CD14-positive monocyte (primary cell): ENCODE measurements around the gene SUN3. TPM values are rescaled to one million over a fixed set of nuclear protein-coding genes. Genes with fewer than 3 reads are reported as not detected.

ENCODE experiments used
- DNase-seq, 3 donors: peaks; one replicate each; pipeline ENCODE4 v3.0.0-alpha.2; 2011 to 2022
- H2AFZ ChIP-seq: 2 replicates; pipeline ENCODE4 v1.6.0; 2012; ENCODE audit warnings: mild to moderate bottlenecking, low read depth, low read length, inconsistent platforms; ENCODE audit not compliant: insufficient read depth, poor library complexity, severe bottlenecking
- H3K27ac ChIP-seq, 2 donors: 1 replicate in 1 of 2; 2 replicates in 1 of 2; pipeline ENCODE4 v1.5.1; 2012 to 2013; ENCODE audit warnings: low read length in 2 of 2, control low read depth in 1 of 2, inconsistent platforms in 1 of 2, low read depth in 1 of 2, mild to moderate bottlenecking in 1 of 2
- H3K27me3 ChIP-seq, 2 donors: one replicate each; pipeline versions ENCODE4 v1.6.0 to v1.6.1; 2011 to 2013; ENCODE audit warnings: low read length in 2 of 2; ENCODE audit not compliant: control insufficient read depth in 2 of 2, insufficient read depth in 2 of 2
- H3K36me3 ChIP-seq, 2 donors: replicated peaks in 1 of 2; 1 replicate in 1 of 2; 2 replicates in 1 of 2; pipeline versions ENCODE4 v1.5.1 to v1.6.1; 2012 to 2013; ENCODE audit warnings: low read length in 2 of 2, control low read depth in 1 of 2, inconsistent platforms in 1 of 2, mild to moderate bottlenecking in 1 of 2; ENCODE audit not compliant: insufficient read depth in 2 of 2, control insufficient read depth in 1 of 2
- H3K4me1 ChIP-seq, 2 donors: 1 replicate in 1 of 2; 2 replicates in 1 of 2; pipeline versions ENCODE4 v1.5.1 to v1.6.1; 2012 to 2013; ENCODE audit warnings: low read length in 2 of 2, control low read depth in 1 of 2, inconsistent platforms in 1 of 2, mild to moderate bottlenecking in 1 of 2, moderate library complexity in 1 of 2; ENCODE audit not compliant: insufficient read depth in 2 of 2, control insufficient read depth in 1 of 2
- H3K4me2 ChIP-seq: replicated peaks from 2 replicates; pipeline ENCODE3; 2012; ENCODE audit warnings: low read length, moderate library complexity, mild to moderate bottlenecking; ENCODE audit not compliant: poor library complexity, severe bottlenecking; ENCODE audit errors: extremely low read depth
- H3K4me3 ChIP-seq, 3 experiments: fragments of 200-600 bp in 1 of 3; sonication (generic) in 1 of 3; replicated peaks in 1 of 3; 1 replicate in 2 of 3; 2 replicates in 1 of 3; pipeline ENCODE4 v1.5.1; 2011 to 2013; ENCODE audit warnings: low read length in 3 of 3, mild to moderate bottlenecking in 3 of 3, control low read depth in 2 of 3, low read depth in 2 of 3, inconsistent platforms in 1 of 3, moderate library complexity in 1 of 3
- H3K79me2 ChIP-seq: 2 replicates; pipeline ENCODE4 v1.6.0; 2012; ENCODE audit warnings: mild to moderate bottlenecking, control low read depth, inconsistent platforms, low read length, moderate library complexity; ENCODE audit not compliant: insufficient read depth
- H3K9ac ChIP-seq: 2 replicates; pipeline ENCODE4 v1.6.0; 2017; ENCODE audit warnings: low read length, mild to moderate bottlenecking; ENCODE audit not compliant: insufficient read depth, poor library complexity, severe bottlenecking
- H3K9me3 ChIP-seq, 2 donors: replicated peaks in 1 of 2; 1 replicate in 1 of 2; 2 replicates in 1 of 2; pipeline versions ENCODE4 v1.5.1 to v1.6.1; 2012 to 2013; ENCODE audit warnings: low read length in 2 of 2, control low read depth in 1 of 2; ENCODE audit not compliant: control insufficient read depth in 1 of 2, insufficient read depth in 1 of 2
- H4K20me1 ChIP-seq: 2 replicates; pipeline ENCODE4 v1.6.0; 2012; ENCODE audit warnings: mild to moderate bottlenecking, low read length, control low read depth, moderate library complexity; ENCODE audit not compliant: insufficient read depth
- H3K27ac Mint-ChIP-seq, 7 donors: one replicate each; pipeline ENCODE4 v1.8.0; 2020; ENCODE audit warnings: mild to moderate bottlenecking in 7 of 7, mixed read lengths in 7 of 7, moderate library complexity in 6 of 7, inconsistent platforms in 2 of 7
- H3K27me3 Mint-ChIP-seq, 3 donors: one replicate each; pipeline ENCODE4 v1.8.0; 2021 to 2022; ENCODE audit warnings: low read depth in 3 of 3, mild to moderate bottlenecking in 3 of 3, mixed read lengths in 3 of 3, moderate library complexity in 3 of 3, inconsistent platforms in 1 of 3
- H3K36me3 Mint-ChIP-seq, 2 donors: one replicate each; pipeline ENCODE4 v1.8.0; 2020; ENCODE audit warnings: mixed read lengths in 2 of 2, inconsistent platforms in 1 of 2, mild to moderate bottlenecking in 1 of 2
- H3K4me1 Mint-ChIP-seq: one replicate; pipeline ENCODE4 v1.8.0; 2020; ENCODE audit warnings: mild to moderate bottlenecking, mixed read lengths
- H3K4me3 Mint-ChIP-seq, 2 donors: one replicate each; pipeline ENCODE4 v1.8.0; 2020; ENCODE audit warnings: mild to moderate bottlenecking in 2 of 2, mixed read lengths in 2 of 2, moderate library complexity in 1 of 2
- H3K9me3 Mint-ChIP-seq, 7 donors: one replicate each; pipeline ENCODE4 v1.8.0; 2020 to 2022; ENCODE audit warnings: mixed read lengths in 7 of 7, mild to moderate bottlenecking in 6 of 7, moderate library complexity in 6 of 7, inconsistent platforms in 2 of 7
- CTCF ChIP-seq: fragments of 200-600 bp; IDR thresholded peaks from one replicate; pipeline ENCODE4 v1.8.0; 2022; ENCODE audit warnings: antibody characterized with exemption, mild to moderate bottlenecking
- WGBS: methylation state at CpG from one replicate; pipeline ENCODE4 v1.1.5; 2013; ENCODE audit warnings: missing lambda C conversion rate; ENCODE audit not compliant: insufficient coverage; 5-methylcytosine and 5-hydroxymethylcytosine counted together
- intact Hi-C, 2 donors: fragments of 100-400 bp; cut with micrococcal nuclease; formaldehyde crosslinking; loops; one replicate each; pipeline versions ENCODE4 v1.15.0 to v1.15.1; 2023
- polyA plus RNA-seq, 3 donors: library from polyadenylated mRNA; depleted of rRNA in 1 of 3; unstranded in 2 of 3; stranded (reverse) in 1 of 3; fragments of 300-500 nt in 2 of 3; fragments of >200 nt in 1 of 3; fragmentation: Illumina TruSeq in 2 of 3; gene quantifications; 1 replicate in 2 of 3; 2 replicates in 1 of 3; pipeline ENCODE4 v1.2.3, GENCODE V29; 2012 to 2021

The SUN3 gene
- polyA plus RNA-seq, 3 donors: not detected

- H3K27me3 Mint-ChIP-seq: peaks cover 16 to 17% (median 17%) of the 10 kb centered on the region in 3 donors
- H3K36me3 ChIP-seq: no peaks in the 10 kb centered on the region
- WGBS: 55% methylated on average over 3 of the region's 3 CpGs
- DNase-seq: no peak
- H3K4me1 ChIP-seq: no peaks in the 10 kb centered on the region
- H3K27ac Mint-ChIP-seq: no peak overlapping the region
- no peaks in the 10 kb centered on the region for H3K9me3 Mint-ChIP-seq
- H3K79me2 ChIP-seq: no peaks in the 10 kb centered on the region
- no peak overlapping the region for H3K4me3 ChIP-seq
- peaks cover 0 to 5% of the 10 kb centered on the region in 2 donors for H3K27me3 ChIP-seq
- H4K20me1 ChIP-seq: no peaks in the 10 kb centered on the region
- H3K9ac ChIP-seq: no peak overlapping the region
- no peaks in the 10 kb centered on the region for H3K36me3 Mint-ChIP-seq
- H3K4me1 Mint-ChIP-seq: peaks cover 8% of the 10 kb centered on the region
- H3K4me3 Mint-ChIP-seq: no peak overlapping the region
- TF ChIP-seq CTCF: no peak
- H3K27ac ChIP-seq: no peak overlapping the region
- H3K9me3 ChIP-seq: no peaks in the 10 kb centered on the region
- no peak overlapping the region for H2AFZ ChIP-seq
- no peak overlapping the region for H3K4me2 ChIP-seq
- intact Hi-C loops: no loop called here
Observed at GRCh38 chr7:48042636-48043035, 13.7 kb upstream of the SUN3 start.

GRCh38 chr7:48042216-48042615, 13.3 kb upstream of the SUN3 start:
- Mint-ChIP-seq H3K4me1 (peaks cover 8% of the 10 kb centered on the region), H3K9me3 (no peaks in the 10 kb centered on the region), H3K27me3 (peaks cover 19 to 20% (median 20%) of the 10 kb centered on the region in 3 donors), H3K4me3 (no peak overlapping the region), H3K36me3 (no peaks in the 10 kb centered on the region), H3K27ac (no peak overlapping the region)
- H4K20me1 ChIP-seq: no peaks in the 10 kb centered on the region
- no peak overlapping the region for H3K4me3 ChIP-seq
- no peak for TF ChIP-seq CTCF
- no peak for DNase-seq
- no peaks in the 10 kb centered on the region for H3K36me3 ChIP-seq
- no peaks in the 10 kb centered on the region for H3K9me3 ChIP-seq
- H3K27ac ChIP-seq: no peak overlapping the region
- no peaks in the 10 kb centered on the region for H3K79me2 ChIP-seq
- no peak overlapping the region for H2AFZ ChIP-seq
- H3K4me2 ChIP-seq: no peak overlapping the region
- intact Hi-C loops: no loop called here
- 93% methylated on average over 3 of the region's 3 CpGs for WGBS
- no peaks in the 10 kb centered on the region for H3K4me1 ChIP-seq
- H3K27me3 ChIP-seq: peaks cover 2 to 9% of the 10 kb centered on the region in 2 donors
- H3K9ac ChIP-seq: no peak overlapping the region
